ENCODE results near the gene DUS2.
"Not testable (repeated sequence)": the region's sequence is repeated elsewhere in the genome, so short reads cannot be mapped to it uniquely, and the experiment has no call there.

DUS2 gene

DNA sequence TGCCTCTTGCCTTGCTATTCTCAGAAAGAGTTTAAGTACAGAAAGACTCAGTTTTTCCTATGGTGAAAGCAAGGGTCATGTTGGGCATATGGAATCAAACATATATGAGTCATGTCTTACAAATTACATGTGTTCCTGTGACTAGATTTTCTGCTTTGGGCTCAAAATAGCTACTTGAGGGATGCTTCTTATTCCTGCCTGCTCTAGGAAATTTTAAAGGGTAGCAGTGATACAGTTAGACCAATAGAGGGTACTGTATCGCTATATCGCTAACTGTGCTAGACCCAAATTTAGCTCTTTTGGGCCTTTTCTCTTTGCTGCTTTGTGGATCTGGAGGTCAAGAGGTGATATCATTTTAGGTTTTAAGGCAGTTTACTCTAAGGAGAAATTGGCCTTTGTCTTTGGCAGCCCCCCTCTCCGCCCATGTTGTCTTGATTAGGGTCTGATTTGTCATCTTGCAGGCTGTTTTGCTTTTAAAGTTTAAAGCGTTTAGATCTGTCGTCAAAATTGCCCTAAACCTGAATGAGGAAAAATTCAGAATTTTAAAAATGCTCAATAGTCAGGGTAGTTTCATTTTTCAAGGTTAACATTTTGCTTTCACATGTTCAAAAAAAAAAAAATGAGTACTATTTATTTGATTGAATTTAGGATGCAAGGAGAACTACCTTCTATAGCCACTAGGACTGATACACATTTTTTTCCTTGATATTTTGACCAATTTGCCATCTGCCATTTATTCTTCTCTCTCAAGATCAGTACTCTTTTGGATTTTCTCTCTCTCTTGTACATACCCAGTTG is 70.9 kb downstream of the DUS2 start:
- no peak for DNase-seq

DNA sequence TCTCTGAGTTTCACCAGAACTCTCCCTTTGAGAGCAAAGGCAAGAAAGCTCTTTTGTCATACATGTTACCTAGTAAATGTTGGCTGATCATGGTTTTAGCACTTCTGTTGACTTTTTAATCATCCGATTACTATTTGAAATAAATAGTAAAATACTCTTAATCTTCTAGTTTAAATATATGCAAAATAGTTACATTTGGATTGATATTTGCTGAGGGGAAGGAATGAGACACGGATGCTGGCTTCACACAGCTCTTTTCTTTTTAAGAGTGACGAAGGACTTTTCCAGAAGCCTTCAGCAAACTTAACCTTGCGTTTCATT is 71.5 kb downstream of the DUS2 start:
- no peak for DNase-seq

DNA sequence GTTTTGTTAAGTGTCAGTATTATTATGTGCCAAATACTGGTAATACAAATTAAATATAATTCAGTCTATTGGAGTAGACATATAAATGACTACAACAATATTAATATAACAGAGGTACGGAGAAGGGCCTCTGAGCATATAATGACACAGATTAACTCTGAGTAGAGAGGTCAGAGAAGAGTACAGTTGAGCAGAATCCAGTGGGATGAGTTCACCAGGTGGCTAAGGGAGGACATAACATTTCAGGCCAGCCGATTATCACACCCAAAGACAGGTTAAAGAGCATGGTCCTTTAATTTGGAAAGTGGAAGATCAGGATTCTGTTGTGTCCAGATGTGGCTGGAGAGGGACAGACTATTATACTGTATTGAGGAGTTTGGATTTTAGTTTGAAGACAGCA is 73.4 kb downstream of the DUS2 start:
- DNase-seq: no peak

GRCh38 chr16:68097088-68097487 is 74.0 kb downstream of the DUS2 start:
- no peak for DNase-seq

GRCh38 chr16:68097895-68098294 is 74.8 kb downstream of the DUS2 start:
- DNase-seq: no peak

DNA sequence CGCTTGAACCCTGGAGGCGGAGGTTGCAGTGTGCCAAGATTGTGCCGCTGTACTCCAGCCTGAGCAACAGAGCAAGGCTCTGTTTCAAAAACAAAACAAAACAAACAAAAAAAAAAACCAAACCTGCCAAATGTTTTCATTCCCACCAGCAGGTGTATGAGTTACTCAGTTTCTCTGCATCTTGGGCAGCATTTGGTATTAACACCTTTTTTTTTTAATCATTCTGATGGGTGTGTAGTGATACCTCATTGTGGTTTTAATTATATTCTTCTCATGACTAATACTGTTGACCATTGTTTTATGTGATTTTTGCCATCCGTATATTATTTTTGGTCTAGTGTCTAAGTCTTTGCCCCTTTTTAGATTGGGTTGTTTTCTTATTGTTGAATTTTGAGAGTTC is 77.4 kb downstream of the DUS2 start:
- no peak for DNase-seq

DNA sequence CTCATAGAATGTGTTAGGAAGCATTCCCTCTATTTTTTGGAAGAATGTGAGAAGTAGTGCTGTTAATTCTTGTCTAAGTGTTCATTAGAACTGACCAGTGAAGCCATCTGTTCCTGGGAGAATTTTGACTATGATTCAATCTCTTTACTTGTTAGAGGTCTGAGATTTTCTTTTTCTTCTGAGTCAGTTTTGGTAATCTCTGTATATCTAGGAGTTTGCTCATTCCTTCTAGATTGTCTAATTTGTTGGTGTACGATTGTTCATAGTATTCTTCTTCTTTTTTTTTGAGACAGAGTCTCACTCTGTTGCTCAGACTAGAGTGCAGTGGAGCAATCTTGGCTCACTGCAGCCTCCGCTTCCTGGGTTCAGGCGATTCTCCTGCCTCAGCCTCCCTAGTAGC is 82.5 kb downstream of the DUS2 start:
- no peak for DNase-seq

DNA sequence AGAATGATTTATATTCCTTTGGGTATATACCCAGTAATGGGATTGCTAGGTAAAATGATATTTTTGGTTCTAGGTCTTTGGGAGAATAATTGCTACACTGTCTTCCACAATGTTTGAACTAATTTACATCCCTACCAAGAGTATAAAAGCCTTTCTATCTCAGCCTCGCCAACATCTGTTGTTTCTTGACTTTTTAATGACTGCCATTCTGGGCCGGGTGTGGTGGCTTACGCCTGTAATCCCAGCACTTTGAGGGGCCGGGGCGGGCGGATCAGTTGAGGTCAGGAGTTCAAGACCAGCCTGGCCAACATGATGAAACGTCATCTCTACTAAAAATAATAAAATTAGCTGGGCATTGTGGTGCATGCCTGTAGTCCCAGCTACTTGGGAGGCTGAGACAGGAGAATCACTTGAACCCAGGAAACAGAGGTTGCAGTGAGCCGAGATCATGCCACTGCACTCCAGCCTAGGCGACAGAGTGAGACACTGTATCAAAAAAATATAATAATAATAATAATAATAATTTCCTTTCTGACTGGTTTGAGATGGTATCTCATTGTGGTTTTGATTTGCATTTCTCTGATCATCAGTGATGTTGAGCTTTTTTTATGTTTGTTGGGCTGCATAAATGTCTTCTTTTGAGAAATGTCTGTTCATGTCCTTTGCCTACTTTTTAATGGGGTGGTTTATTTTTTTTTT is 84.3 kb downstream of the DUS2 start:
- DNase-seq: not testable (repeated sequence)

DNA sequence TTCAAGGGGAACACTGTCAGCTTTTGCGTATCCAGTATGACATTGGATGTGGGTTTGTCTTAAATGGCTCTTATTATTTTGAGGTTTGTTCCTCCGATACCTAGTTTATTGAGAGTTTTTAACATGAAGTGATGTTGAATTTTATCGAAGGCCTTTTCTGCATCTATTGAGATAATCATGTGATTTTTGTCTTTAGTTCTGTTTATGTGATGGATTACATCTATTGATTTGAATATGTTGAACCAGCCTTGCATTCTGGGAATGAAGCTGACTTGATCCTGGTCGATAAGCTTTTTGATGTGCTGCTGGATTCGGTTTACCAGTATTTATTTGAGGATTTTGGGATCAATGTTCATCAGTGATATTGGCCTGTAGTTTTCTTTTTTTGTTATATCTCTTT is 86.1 kb downstream of the DUS2 start:
- not testable (repeated sequence) for DNase-seq

- not testable (repeated sequence) for DNase-seq
These were observed 87.5 kb downstream of the DUS2 start for GRCh38 chr16:68110611-68111010.

DNA sequence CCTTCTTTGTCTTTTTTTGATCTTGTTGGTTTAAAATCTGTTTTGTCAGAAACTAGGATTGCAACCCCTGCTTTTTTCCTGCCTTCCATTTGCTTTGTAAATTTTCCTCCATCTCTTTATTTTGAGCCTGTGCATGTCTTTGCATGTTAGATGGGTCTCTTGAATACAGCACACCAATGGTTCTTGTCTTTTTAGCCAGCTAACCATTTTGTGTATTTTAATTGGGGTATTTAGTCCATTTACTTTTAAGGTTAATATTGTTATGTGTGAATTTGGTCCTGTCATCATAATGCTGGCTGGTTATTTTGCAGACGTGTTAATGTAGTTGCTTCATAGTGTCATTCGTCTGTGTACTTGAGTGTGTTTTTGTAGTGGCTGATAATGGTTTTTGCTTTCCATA is 88.3 kb downstream of the DUS2 start:
- DNase-seq: no peak

DNA sequence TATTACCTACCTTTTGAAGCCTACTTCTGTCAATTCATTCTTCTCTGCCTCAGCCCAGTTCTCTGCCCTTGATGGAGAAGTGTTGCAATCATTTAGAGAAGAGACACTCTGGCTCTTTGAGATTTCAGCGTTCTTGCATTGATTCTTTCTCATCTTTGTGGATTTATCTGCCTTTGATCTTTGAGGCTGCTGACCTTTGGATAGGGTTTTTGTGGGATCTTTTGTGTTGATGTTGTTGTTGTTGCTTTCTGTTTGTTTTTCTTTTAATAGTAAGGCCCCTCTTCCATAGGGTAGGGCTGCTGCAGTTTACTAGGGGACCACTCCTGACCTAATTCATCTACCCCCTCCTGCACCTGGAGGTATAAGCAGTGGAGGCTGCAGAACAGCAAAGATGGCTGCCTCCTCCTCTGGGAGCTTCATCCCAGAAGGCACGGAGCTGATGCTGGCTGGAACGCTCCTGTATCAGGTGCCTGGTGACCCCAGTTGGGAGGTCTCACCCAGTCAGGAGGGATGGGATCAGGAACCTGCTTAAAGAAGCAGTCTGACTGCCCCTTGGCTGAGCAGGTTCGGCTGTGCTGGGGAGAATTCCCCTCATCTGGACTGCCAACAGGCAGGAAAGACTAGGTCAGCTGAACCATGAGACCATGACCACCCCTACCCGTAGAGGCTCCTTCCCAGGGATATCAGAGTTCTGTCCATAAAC is 90.1 kb downstream of the DUS2 start:
- no peak for DNase-seq

GRCh38 chr16:68113765-68114240 is 90.7 kb downstream of the DUS2 start:
- no peak for DNase-seq

GRCh38 chr16:68114939-68115338 is 91.9 kb downstream of the DUS2 start:
- not testable (repeated sequence) for DNase-seq

DNA sequence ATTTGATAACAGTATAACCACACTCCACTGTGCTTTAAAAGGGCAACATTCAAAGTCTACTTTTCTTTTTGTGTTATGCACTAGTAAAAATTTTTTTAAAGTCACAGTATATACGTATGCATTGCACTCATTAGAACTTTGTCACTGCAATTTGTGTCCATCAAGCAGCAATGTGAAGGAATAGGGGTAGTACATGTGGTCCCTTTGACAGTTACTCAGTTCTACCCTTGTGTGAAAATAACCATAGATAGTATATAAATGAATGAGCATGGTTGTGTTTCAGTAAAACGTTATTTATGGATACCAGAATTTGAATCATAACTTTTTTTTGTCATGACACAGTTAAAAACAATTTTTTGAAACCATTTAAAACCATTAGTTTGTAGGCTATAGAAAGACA is 92.8 kb downstream of the DUS2 start:
- no peak for DNase-seq

DNA sequence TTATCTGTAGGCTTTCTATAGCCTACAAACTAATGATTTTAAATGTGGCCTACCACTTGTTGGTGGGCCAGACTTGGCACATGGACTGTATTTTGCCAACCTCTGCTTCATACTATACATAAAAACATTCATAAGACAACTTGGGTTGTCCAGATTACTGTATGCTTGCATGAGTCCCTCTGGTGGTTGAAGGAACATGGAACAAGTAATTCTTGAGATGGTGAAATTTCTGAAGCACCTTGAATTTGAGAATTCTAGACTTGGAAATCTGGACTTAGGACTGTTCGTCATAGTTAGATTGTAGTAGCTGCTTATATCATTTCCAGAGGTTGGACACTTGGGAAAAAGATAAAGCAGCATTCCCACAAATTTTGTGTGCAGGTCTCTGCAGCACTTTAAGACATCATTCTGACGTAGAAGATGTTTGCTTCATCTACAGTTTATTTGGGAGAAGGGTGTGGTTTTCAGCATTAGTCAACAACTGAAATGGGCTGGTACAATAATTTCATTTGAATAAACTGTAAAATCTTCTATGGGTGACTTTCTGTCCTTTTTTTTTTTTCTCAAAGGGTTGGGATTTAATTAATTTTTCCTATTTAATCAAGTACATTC is 93.3 kb downstream of the DUS2 start:
- DNase-seq: no peak

DNA sequence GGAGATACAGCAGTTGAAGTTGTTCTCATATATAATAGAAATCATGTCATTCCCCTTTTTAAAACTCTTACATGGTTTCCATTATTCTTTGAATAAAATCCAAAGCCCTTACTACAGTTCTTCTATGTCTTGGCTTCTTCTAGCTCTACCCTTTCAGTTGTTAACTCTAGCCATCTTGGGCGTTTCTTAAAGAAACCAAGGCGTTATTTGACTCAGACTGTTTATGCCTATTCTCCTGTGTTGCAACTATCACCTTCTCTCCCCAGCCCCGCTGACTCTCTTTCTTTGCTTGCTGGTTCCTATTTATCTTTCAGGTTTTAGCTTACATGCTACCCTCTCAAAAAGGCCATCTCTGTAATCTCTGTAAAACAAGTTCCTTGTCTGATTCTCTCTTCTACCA is 94.8 kb downstream of the DUS2 start:
- no peak for DNase-seq

DNA sequence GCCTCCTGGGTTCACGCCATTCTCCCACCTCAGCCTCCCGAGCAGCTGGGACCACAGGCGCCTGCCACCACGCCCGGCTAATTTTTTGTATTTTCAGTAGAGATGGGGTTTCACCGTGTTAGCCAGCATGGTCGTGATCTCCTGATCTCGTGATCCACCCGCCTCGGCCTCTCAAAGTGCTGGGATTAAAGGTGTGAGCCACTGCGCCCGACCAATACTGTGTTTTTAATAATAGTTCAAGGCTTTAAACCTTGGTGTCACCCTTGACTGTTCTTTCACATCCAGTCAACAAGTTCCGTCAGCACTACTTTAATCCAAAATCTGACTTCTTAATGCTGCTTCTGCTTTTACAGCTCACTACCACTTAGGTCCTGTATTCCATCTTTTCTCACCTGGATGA is 95.9 kb downstream of the DUS2 start:
- DNase-seq: not testable (repeated sequence)

DNA sequence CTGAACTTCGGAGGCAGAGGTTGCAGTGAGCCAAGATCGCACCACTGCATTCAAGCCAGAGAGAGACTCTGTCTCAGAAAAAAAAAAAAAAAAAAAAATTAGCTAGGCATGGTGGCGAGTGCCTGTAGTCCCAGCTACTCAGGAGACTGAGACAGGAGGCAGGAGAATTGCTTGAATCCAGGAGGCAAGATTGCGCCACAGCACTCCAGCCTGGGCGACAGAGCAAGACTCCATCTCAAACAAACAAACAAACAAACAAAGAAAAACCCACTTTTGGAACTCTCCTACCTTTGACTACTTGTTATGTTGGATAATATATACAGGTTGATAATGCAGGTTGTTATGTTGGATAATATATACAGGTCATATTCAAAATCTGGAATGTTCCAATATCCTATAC is 97.4 kb downstream of the DUS2 start:
- not testable (repeated sequence) for DNase-seq

DNA sequence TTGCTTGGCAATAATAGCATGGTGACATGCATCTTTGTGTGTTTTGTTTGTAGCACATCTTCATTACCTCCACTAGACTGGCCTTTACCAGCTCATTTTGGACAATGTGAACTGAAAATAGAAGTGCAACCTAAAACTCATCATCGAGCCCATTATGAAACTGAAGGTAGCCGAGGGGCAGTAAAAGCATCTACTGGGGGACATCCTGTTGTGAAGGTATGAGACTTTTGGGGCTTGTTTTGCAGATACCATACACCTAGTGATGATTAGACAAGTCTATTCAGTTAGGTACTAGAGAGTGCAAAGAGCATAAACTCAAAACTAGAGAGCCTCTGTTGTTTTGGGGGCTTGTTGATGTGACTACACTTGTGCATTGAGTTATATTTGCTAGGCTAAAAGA is 103.3 kb downstream of the DUS2 start:
- no peak for DNase-seq

GRCh38 chr16:68128577-68129305 is 105.7 kb downstream of the DUS2 start:
- DNase-seq: peak; percentile 52
